IPS DF 4.7 (cell line): ENCODE measurements around the gene KCNE4.

ENCODE experiments used
- DNase-seq: peaks from one replicate; pipeline ENCODE4 v3.0.0-alpha.2; 2013; ENCODE audit warnings: low spot score; ENCODE audit errors: extremely low read depth

The KCNE4 gene

DNA sequence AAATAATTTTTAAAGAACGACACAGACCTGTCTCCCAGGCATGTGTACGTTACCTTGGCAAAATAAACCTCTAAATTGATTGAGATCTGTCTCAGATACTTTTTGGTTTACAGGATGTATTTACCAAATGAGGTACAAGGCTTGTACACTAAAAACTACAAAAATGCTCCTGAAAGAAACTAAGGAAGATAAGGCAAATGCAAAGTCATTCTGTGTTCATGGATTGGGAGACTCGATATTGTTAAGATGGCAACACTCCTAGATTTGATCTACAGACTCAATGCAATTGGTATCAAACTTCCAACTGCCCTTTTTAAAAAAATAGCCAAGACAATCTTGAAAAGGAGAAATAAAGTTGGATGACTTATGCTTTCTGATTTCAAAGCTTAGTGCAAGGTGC, 11.5 kb upstream of the KCNE4 start:
- DNase-seq = no peak

- DNase-seq = no peak
These were observed 10.4 kb upstream of the KCNE4 start for GRCh38 chr2:223041527-223042109.

- DNase-seq = no peak
These were observed 9.7 kb upstream of the KCNE4 start for GRCh38 chr2:223042284-223042683.

DNA sequence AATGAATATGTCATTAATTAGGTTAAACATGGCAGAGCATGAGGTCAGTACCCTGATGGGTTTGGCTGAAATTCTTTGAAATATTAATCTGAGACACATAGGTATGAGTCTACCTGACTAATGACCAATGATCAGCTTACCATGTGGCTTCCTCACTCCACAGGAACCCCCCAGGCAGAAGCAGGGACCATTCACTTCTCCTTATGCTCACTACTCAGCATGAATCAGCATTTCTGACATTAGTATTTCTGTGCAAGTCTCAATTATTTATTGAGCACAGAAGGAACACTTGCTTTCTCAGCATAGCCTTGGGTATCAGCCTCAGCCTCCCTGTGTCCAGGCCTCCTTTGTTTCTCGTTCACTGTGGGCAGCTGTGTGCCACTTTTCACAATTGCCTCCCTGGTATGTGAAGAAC, 9.3 kb upstream of the KCNE4 start:
- DNase-seq = no peak

- no peak for DNase-seq
These were observed 8.6 kb upstream of the KCNE4 start for GRCh38 chr2:223043164-223043941.

- DNase-seq = no peak
These were observed 7.7 kb upstream of the KCNE4 start for GRCh38 chr2:223044092-223044836.

DNA sequence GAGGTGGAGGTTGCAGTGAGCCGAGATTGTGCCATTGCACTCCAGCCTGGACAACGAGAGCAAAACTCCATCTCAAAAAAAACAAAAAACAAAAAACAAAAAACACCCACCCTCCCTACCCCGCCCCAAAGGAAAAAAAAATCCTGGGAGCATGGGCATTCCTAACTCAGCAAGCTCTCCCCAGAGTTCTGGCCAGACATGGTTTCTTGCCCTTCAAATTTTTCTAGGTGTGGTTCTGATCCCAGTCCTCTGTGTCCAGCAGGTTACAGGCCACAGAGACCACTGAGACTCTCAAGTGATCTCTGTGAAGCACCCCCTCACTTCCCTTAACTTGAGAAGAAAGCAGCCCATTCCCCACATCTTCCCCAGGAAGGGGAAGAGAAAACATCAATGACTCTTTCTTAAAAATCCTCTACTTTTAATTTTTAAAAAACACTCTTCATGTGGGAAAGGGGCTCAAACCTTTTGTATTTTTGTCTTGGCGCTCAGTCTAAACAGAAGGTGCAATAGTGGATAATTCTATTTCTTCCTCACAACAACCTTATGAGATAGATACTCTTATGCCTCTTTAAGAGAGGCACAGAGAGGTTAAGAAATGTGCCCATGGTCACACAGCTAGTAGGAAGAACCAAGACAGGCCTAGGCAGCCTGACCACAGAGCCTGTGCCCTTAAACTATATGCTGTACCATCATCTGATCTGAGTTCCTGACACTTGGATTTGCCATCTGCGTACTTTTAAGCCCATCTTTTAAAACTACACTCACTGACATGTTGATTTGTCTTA, 6.9 kb upstream of the KCNE4 start:
- DNase-seq = no peak

DNA sequence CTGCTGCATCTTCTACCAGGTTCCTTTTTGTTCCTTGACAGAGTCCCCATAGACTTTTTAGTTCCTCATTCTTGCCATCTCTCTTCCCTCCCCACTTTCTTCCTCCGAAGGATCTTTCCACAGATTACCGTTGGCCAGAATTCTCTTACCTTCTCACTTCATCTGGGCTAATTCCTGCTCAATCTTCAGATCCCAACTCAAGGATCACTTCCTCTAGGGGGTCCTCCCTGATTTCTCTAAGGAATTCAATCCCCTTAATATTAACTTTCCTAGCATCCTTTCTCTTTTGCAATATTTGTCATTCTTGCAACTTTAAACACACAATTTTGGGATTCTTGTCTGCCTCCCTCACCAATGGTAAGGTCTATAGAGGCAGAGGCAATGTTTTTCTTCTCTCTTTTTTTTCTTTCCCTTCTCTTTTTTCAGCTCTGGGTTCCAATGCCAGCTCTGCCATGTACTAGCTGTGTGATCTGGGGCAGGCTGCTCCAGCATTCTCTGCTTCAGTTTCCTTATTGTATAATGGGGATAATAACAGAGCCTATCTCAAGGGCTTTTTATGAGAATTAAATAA, 5.4 kb upstream of the KCNE4 start:
- no peak for DNase-seq

GRCh38 chr2:223047260-223047761, 4.7 kb upstream of the KCNE4 start:
- DNase-seq = no peak

GRCh38 chr2:223048519-223048918, 3.5 kb upstream of the KCNE4 start:
- no peak for DNase-seq

DNA sequence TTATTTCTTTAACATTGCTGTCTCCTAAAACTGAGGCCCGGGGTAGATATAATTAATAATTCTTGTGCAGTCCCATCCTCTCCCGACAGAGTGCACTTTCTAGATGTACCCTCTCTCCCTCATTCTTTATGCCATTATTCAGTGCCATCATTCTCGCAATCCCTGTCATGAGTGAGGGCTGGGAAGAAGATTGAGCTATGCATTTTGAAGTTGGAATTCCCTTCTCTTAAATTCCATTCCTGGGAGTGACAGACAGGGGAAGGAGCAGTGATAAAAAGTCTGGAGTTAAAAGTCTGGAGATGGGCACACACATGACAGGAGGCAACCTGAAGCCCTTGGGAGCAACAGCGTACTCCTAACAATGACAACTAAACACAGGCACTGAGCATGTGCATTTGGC, 2.6 kb upstream of the KCNE4 start:
- no peak for DNase-seq

DNA sequence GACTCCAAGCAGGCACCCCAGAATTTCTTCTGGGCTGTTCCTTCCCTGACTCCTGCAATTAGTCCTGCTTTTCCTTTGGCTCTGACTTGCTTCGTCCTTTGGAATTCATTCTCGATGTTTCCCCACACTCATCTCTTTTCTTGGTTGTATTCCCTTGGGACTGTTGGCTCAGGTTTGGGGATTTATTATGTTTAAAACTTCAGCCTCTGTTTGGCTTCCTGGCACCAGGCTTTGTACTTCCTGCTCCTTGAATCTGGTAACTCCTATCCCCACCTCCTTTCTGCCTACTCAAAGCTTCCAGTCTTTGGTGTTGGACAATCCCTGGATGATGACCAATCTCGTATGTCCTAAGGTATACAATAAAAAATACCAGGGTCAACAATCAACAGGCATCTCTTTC, 1.8 kb upstream of the KCNE4 start:
- no peak for DNase-seq

DNA sequence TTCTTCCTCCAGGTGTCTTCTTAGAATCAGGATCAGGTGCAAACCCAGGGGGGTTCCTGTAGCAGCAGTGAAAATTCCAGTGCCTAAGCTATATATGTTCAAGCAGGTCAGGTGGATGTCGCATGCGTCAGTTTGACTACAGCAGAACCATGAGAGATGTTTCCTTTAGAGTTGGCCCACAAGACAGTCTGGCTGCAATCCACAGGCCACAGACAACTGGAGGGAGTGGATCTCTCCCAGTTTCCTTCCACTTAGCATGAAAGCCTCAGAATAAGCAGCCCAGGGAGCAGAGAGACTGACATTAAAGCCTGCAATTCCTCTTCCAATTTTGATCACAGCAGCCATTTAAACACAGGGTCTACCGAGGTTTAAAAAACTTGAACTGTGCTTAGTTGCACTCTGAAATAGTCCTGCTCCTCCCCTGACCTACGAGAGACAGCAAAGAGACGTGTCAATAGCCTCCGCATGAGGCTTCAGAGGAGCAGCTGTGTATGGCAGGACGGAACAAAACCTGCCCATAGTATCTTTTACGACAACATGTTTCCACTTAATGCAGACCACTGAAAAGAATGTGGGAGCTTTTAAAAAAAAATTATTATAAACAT, 988 bp upstream of the KCNE4 start:
- DNase-seq = no peak

DNA sequence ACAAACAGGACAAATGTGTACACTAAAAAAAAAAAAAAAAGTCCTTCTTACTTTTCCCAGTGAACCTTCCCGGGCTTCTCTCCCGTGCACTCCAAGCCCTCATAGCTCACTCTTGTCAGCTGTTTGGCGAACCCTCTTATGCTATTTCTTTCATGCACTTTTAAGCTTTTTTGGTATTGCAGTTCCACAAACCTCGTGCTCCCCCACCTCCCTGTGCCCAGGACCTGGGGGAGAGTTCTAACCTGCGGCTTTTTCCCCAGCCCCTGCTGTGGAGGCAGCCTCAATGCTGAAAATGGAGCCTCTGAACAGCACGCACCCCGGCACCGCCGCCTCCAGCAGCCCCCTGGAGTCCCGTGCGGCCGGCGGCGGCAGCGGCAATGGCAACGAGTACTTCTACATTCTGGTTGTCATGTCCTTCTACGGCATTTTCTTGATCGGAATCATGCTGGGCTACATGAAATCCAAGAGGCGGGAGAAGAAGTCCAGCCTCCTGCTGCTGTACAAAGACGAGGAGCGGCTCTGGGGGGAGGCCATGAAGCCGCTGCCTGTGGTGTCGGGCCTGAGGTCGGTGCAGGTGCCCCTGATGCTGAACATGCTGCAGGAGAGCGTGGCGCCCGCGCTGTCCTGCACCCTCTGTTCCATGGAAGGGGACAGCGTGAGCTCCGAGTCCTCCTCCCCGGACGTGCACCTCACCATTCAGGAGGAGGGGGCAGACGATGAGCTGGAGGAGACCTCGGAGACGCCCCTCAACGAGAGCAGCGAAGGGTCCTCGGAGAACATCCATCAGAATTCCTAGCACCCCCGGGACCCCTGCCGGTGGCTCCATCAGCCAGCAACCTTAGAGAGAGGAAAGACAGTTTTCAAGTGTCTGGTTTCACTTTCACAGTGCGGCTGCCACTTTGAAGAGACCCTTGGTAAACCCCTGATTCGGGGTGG, 826 bp downstream of the KCNE4 start:
- no peak for DNase-seq

GRCh38 chr2:223053484-223054192, 1.6 kb downstream of the KCNE4 start:
- no peak for DNase-seq

DNA sequence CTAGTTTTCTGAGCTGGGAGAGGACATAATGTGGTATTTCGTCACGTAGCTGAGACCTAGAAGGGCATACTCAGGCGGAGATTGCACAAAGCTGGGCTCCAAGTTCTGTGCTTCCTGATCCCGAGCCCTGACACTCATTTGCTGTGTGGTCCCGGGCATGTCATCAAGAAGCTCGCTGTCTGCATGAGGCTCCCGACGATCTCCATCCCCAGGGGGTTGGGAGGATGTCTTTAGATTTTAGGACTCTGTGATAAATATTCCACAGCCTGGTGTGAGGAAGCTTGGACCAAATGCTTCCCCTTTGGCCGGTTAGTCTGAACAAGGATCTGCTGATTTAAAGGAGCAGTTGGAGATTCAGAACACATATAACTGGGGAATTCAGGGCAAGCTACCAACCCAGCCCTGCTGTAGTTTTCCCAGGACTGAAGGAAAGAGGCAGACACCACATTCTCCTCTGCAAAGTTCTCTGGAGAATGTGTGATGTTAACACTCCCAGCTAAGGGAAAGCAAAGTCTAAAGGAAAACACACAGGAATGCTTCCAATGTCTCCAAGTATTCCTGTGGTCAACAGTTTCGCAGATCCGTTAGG, 2.3 kb downstream of the KCNE4 start:
- DNase-seq = no peak

GRCh38 chr2:223055140-223055539, 3.1 kb downstream of the KCNE4 start:
- no peak for DNase-seq

- DNase-seq = no peak
These were observed 3.8 kb downstream of the KCNE4 start for GRCh38 chr2:223055836-223056235.
